Measurements from ENCODE around the gene HNRNPA2B1. TPM values are rescaled to one million over a fixed set of nuclear protein-coding genes. Genes with fewer than 3 reads are reported as not detected.

HNRNPA2B1 gene
- polyA plus RNA-seq, 1 of the 3 experiments (the other 2 are of a cell fraction): 483 TPM

DNA sequence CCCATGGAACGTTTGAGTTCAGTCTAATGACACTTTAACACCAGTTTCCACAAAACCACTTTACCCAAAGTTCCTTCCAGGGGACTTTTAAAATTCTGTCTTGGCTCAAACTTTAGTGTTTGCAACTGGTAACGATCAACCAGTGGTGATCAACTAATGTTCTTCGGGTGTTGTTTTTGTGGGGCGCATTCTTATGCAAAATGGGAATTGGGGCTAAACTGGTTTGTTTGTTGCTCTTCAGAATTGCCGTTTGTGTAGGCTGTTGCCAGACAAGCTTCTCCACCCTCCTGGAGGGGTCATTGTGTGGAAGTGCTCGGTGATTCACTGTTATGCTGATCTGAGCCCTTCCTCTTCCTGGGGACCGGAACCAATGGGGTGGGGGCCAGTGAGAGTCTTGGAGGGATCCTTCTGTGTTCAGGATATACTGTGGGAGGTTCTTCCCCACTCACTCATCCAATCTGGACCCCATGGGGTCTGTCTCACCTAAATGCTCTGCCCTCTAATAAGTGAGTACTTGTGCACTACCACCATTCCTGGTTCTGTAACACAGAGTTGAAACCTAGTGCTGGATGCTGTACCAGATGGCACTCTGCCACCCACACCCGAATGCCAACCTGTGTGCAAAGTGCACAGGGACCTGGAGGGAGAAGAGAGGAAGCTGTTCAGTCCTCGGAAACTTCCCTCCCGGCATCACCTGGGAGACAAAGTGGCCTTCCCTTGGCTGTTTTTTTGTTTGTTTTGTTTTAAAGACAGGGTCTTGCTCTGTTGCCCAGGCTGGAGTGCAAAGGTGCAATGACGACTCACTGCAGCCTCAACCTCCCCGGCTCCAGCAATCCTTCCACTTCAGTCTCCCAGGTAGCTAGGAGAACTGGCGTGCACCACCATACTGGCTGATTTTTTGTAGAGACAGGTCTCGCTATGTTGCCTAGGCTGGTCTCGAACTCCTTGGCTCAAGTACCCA lies 46.4 kb downstream of the HNRNPA2B1 start:
- Histone ChIP-seq H3K4me2 (peak overlapping the region; percentile 83), H3K9ac (peak overlapping the region; percentile 23), H4K20me1 (ENCODE audit: insufficient read depth) (no peaks in the 10 kb centered on the region), H3K27me3 (ENCODE audit: insufficient read depth) (no peaks in the 10 kb centered on the region), H3K4me1 (ENCODE audit: control insufficient read depth in 1 of 2, insufficient read depth in 2 of 2, low read depth in 1 of 2, low read length in 1 of 2) (peaks cover 16 to 40% of the 10 kb centered on the region in 2 experiments; a peak in 3 of 4 replicates), H2AFZ (ENCODE audit: low read depth) (peak overlapping the region; percentile 12; the same call in 1 of the 2 replicates), H3F3A (replicated peaks; ENCODE audit: insufficient read depth) (peaks cover 26% of the 10 kb centered on the region), H3K4me3 (ENCODE audit: low read depth in 2 of 2, low read length in 1 of 2) (peak overlapping the region in 1 of 2 experiments; percentile 65; a peak in 3 of 4 replicates), H3K79me2 (ENCODE audit: insufficient read depth) (peaks cover 49% of the 10 kb centered on the region; the same call in 1 of the 2 replicates), H3K9me3 (no peaks in the 10 kb centered on the region), H3K9me2 (no peaks in the 10 kb centered on the region), H3K27ac (ENCODE audit: low read depth in 2 of 2, low read length in 1 of 2) (peak overlapping the region in 1 of 2 experiments; percentile 90; a peak in 1 of 4 replicates), H3K36me3 (replicated peaks in 1 of 2; ENCODE audit: control insufficient read depth in 1 of 2, insufficient read depth in 2 of 2, low read length in 1 of 2) (no peaks in the 10 kb centered on the region)
- 84% methylated on average over 15 of the region's 15 CpGs for WGBS (ENCODE audit: low lambda C conversion rate)
- no peak for DNase-seq
- ChIA-PET CTCF (interaction anchor here (1.0 kb wide), 1 partner anchor 63 kb away, joined by 4 read pairs; no protein-coding TSS in a partner anchor), POLR2A (no interaction called here)
- TF ChIP-seq MEF2A (IDR thresholded peaks at IDR 0.05; ENCODE audit: borderline replicate concordance, low read depth): no peak
- TF ChIP-seq JUND (IDR thresholded peaks at IDR 0.05): no peak
- TF ChIP-seq FOSL2 (IDR thresholded peaks at IDR 0.05; ENCODE audit: borderline replicate concordance, low read depth): peak; percentile 32; the same call in 1 of the 2 replicates
- no peak for TF ChIP-seq RXRA (IDR thresholded peaks at IDR 0.05; ENCODE audit: borderline replicate concordance, low read depth)
- TF ChIP-seq YY1 (IDR thresholded peaks at IDR 0.05; ENCODE audit: low read depth): no peak
- no peak for TF ChIP-seq EP300 (IDR thresholded peaks at IDR 0.05; ENCODE audit: borderline replicate concordance in 1 of 2, low read depth in 1 of 2, low read length in 1 of 2)
- TF ChIP-seq, protein P1, sequence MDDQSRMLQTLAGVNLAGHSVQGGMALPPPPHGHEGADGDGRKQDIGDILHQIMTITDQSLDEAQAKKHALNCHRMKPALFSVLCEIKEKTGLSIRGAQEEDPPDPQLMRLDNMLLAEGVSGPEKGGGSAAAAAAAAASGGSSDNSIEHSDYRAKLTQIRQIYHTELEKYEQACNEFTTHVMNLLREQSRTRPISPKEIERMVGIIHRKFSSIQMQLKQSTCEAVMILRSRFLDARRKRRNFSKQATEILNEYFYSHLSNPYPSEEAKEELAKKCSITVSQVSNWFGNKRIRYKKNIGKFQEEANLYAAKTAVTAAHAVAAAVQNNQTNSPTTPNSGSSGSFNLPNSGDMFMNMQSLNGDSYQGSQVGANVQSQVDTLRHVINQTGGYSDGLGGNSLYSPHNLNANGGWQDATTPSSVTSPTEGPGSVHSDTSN (IDR thresholded peaks at IDR 0.05): no peak
- no peak for TF ChIP-seq RAD21 (IDR thresholded peaks at IDR 0.05; ENCODE audit: low read length)
- TF ChIP-seq, protein P2, sequence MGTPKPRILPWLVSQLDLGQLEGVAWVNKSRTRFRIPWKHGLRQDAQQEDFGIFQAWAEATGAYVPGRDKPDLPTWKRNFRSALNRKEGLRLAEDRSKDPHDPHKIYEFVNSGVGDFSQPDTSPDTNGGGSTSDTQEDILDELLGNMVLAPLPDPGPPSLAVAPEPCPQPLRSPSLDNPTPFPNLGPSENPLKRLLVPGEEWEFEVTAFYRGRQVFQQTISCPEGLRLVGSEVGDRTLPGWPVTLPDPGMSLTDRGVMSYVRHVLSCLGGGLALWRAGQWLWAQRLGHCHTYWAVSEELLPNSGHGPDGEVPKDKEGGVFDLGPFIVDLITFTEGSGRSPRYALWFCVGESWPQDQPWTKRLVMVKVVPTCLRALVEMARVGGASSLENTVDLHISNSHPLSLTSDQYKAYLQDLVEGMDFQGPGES (IDR thresholded peaks at IDR 0.05; ENCODE audit: low read depth, low read length): no peak
- TF ChIP-seq EZH2phosphoT487 (IDR thresholded peaks at IDR 0.05; ENCODE audit: borderline replicate concordance, low read depth): no peak
- TF ChIP-seq NFIC (IDR thresholded peaks at IDR 0.05; ENCODE audit: borderline replicate concordance): no peak
- no peak for TF ChIP-seq TCF12 (IDR thresholded peaks at IDR 0.05)
- 0 out of 2 replicates have a peak, but pooled peaks have one; percentile 46 for TF ChIP-seq TAF1 (IDR thresholded peaks at IDR 0.05; ENCODE audit: borderline replicate concordance, low read depth, low read length)
- TF ChIP-seq GATA2 (CRISPR knock-in tag; IDR thresholded peaks at IDR 0.05): no peak
- no peak for TF ChIP-seq TEAD4 (IDR thresholded peaks at IDR 0.05; ENCODE audit: borderline replicate concordance, insufficient read depth)
- no peak for TF ChIP-seq POLR2AphosphoS5 (IDR thresholded peaks at IDR 0.05; ENCODE audit: low read depth, low read length)
